ENCODE results near the gene SLC10A3. TPM values are rescaled to one million over a fixed set of nuclear protein-coding genes. Genes with fewer than 3 reads are reported as not detected.

The SLC10A3 gene
- total and polyA plus RNA-seq, 10 of the 15 experiments (the other 5 are each of a cell fraction or from before 2014, with no cell fraction given) = 1.7 to 23.5 (median 11.0) TPM

DNA sequence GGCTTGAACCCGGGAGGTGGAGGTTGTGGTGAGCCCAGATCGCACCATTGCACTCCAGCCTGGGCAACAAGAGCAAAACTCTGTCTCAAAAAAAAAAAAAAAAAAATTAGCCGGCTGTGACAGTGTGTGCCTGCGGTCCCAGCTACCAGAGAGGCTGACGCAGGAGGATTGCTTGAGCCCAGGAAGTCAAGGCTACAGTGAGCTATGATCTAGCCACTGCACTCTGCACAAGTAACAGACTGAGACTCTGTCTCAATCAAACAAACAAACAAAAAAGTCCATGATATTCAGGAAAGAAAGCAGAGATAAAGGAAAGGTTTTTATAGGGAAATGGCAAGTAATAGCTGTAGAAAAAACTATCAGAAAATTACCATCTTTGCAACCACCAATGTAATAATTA lies 9.2 kb downstream of the SLC10A3 start:
- peaks cover 8% of the 10 kb centered on the region; the same call in 1 of the 2 replicates for H3K4me1 ChIP-seq (ENCODE audit: control insufficient read depth, insufficient read depth, low read length)
- no peak overlapping the region for H3K9ac ChIP-seq (ENCODE audit: control insufficient read depth, insufficient read depth, low read length)
- H3K4me2 ChIP-seq (ENCODE audit: control insufficient read depth, insufficient read depth) = no peak overlapping the region
- no peaks in the 10 kb centered on the region for H3K9me3 ChIP-seq (replicated peaks; ENCODE audit: control insufficient read depth, insufficient read depth, low read length)
- ChIA-PET SMC1A (ENCODE audit: uncharacterized antibody, unreplicated experiment) (interaction anchor here (0.9 kb wide), 1 partner anchor 46 kb away, joined by 5 read pairs; no protein-coding TSS in a partner anchor), POLR2A (interaction anchor here (0.6 to 1.4 kb wide), 4 partner anchors 8 to 69 kb away, joined by 3 to 5 read pairs (median 4); partner anchors contain the start of gene SLC10A3), CTCF (interaction anchor here (1.2 to 2.5 kb wide), 2 partner anchors 46 to 107 kb away, joined by 3 to 8 read pairs; no protein-coding TSS in a partner anchor), RAD21 (ENCODE audit: unreplicated experiment) (no interaction called here)
- FAIRE-seq (no peak), DNase-seq (ENCODE audit: low read depth, low spot score) (no peak), ATAC-seq (no peak)
- no peak overlapping the region for H3K4me3 ChIP-seq
- TF ChIP-seq YBX1 (IDR thresholded peaks at IDR 0.05) = no peak
- TF ChIP-seq CREB1 (IDR thresholded peaks at IDR 0.05; ENCODE audit: low read depth) = no peak
- TF ChIP-seq POLR2A (IDR thresholded peaks at IDR 0.05; ENCODE audit: low read depth, low read length) = no peak
- H3K36me3 ChIP-seq (ENCODE audit: control insufficient read depth in 2 of 2, insufficient read depth in 2 of 2, low read length in 1 of 2) = no peaks in the 10 kb centered on the region; a peak in 2 of 4 replicates
- intact Hi-C loops (cut with micrococcal nuclease; ENCODE audit: unreplicated experiment) (no loop called here), in situ Hi-C loops (cut with MboI) (no loop called here)
- H2AFZ ChIP-seq (ENCODE audit: control insufficient read depth, low read depth, low read length) = no peak overlapping the region
- peaks cover 16% of the 10 kb centered on the region for H3K79me2 ChIP-seq (ENCODE audit: control insufficient read depth, insufficient read depth, low read length)
- H3K27me3 ChIP-seq (replicated peaks in 1 of 2; ENCODE audit: control insufficient read depth in 2 of 2, insufficient read depth in 2 of 2, low read length in 1 of 2) = no peaks in the 10 kb centered on the region
- no TSS peak for BruUV-seq (replicated peaks)
- H3K27ac ChIP-seq (ENCODE audit: control insufficient read depth, insufficient read depth) = no peak overlapping the region
- WGBS (ENCODE audit: insufficient coverage, insufficient replicate concordance, low lambda C conversion rate, missing lambda C conversion rate) = 53% methylated on average over 4 of the region's 5 CpGs
- H4K20me1 ChIP-seq (ENCODE audit: control insufficient read depth, insufficient read depth) = no peaks in the 10 kb centered on the region

DNA sequence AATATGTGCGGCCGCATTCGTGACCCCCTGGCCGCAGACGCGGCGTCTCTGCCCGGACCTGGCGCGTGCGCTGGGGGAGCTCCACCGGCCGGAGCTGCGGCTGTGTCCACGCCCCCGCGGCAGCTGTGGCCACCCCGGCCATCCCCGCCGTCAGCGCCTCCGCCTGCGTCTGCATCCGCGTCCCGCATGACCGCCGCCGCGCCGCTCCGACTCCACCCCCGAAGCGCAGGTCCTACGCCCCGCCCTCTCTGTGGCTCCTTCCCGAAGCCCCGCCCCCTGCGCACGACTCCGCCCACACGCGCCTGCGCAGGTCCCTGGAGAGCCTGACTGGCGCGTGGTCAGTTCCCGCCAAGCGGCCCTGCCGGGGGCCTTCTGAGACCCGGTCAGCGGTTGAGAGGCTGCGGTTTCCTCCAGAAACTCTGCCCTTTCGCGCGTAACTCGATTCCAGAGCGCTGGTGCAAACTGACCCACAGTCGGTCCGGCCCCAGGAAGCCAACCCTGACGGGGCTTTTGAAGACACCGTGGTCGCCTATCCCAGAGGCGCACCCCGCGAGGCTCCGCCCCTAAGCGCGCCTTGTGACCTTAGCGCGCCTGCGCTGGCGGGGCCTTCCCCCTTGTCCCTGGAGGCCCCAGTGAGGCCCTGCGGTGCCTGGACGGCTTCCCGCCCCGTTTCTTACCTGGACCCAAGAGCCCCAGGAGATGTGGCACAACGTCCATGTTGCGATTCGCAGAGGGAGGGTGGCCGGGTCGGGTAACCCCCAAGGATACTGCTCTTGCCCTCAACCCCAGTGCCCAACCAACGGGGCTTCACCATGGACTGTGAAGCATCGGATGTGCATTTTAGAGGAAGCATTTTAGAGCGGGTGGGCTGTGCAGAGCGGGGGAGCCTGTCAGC lies 11.5 kb downstream of the SLC10A3 start, which contains the start of gene LAGE3:
Gene LAGE3 (minus strand): TSS at position 554 of the 895 bp plus-strand sequence. CDS start 366 bp downstream, at position 188.
- 41% methylated on average over 77 of the region's 85 CpGs for whole genome bisulfite sequencing (ENCODE audit: insufficient coverage, insufficient replicate concordance, low lambda C conversion rate, missing lambda C conversion rate)
- H3K27ac ChIP-seq (ENCODE audit: control insufficient read depth, insufficient read depth) = peak within 1 kb of the TSS; percentile 67
- no peaks in the 10 kb centered on the region for H3K9me3 ChIP-seq (replicated peaks; ENCODE audit: control insufficient read depth, insufficient read depth, low read length)
- no peaks in the 10 kb centered on the region for H3K36me3 ChIP-seq (ENCODE audit: control insufficient read depth in 2 of 2, insufficient read depth in 2 of 2, low read length in 1 of 2)
- no peaks in the 10 kb centered on the region; the same call in 1 of the 2 replicates for H3K79me2 ChIP-seq (ENCODE audit: control insufficient read depth, insufficient read depth, low read length)
- H4K20me1 ChIP-seq (ENCODE audit: control insufficient read depth, insufficient read depth) = no peaks in the 10 kb centered on the region
- H2AFZ ChIP-seq (ENCODE audit: control insufficient read depth, low read depth, low read length) = peak within 1 kb of the TSS; percentile 80
- H3K27me3 ChIP-seq (replicated peaks in 1 of 2; ENCODE audit: control insufficient read depth in 2 of 2, insufficient read depth in 2 of 2, low read length in 1 of 2) = no peaks in the 10 kb centered on the region
- no peak for FAIRE-seq
- in situ Hi-C loops (cut with MboI) = no loop called here
- peak within 1 kb of the TSS; percentile 94 for H3K4me2 ChIP-seq (ENCODE audit: control insufficient read depth, insufficient read depth)
- SMC1A ChIA-PET (ENCODE audit: uncharacterized antibody, unreplicated experiment) = interaction anchor here (0.6 kb wide), 1 partner anchor 409 kb away, joined by 3 read pairs; no protein-coding TSS in a partner anchor
- POLR2A ChIA-PET = interaction anchor here (0.5 to 1.4 kb wide), 7 partner anchors 8 to 48 kb away, joined by 3 to 7 read pairs (median 3); partner anchors contain the start of genes FAM3A, SLC10A3 and UBL4A
- peak within 1 kb of the TSS; percentile 57 for H3K9ac ChIP-seq (ENCODE audit: control insufficient read depth, insufficient read depth, low read length)
- intact Hi-C loops (cut with micrococcal nuclease; ENCODE audit: unreplicated experiment) = loop anchor here (2.0 to 5.0 kb wide), 3 partner anchors 38 to 68 kb away; partner anchors contain the start of genes FAM3A, GDI1 and TAFAZZIN
- RAD21 ChIA-PET (ENCODE audit: unreplicated experiment) = interaction anchor here (0.6 to 0.8 kb wide), 4 partner anchors 8 to 49 kb away, joined by 3 to 6 read pairs (median 4); partner anchors contain the start of gene SLC10A3
- BruUV-seq (replicated peaks) = no TSS peak
- no peaks in the 10 kb centered on the region; the same call in 1 of the 2 replicates for H3K4me1 ChIP-seq (ENCODE audit: control insufficient read depth, insufficient read depth, low read length)
- peak; percentile 94 for ATAC-seq
- peak; percentile 64 for DNase-seq (ENCODE audit: low read depth, low spot score)
- peak within 1 kb of the TSS; percentile 58; the same call in 1 of the 2 replicates for H3K4me3 ChIP-seq
- CTCF ChIA-PET = interaction anchor here (0.8 kb wide), 1 partner anchor 11 kb away, joined by 3 read pairs; the partner anchor contains the start of gene SLC10A3
- TF ChIP-seq CHD2 (IDR thresholded peaks at IDR 0.05; ENCODE audit: borderline replicate concordance, low read depth, low read length) (no peak), ZNF207 (IDR thresholded peaks at IDR 0.05; ENCODE audit: borderline replicate concordance) (peak; percentile 53; the same call in 1 of the 2 replicates), SMAD1 (IDR thresholded peaks at IDR 0.05; ENCODE audit: low read depth, partially characterized antibody) (no peak), CHD4 (IDR thresholded peaks at IDR 0.05) (no peak), WRNIP1 (IDR thresholded peaks at IDR 0.05; ENCODE audit: borderline replicate concordance, low read depth, low read length) (no peak), HDAC2 (IDR thresholded peaks at IDR 0.05) (no peak), BACH1 (IDR thresholded peaks at IDR 0.05; ENCODE audit: borderline replicate concordance) (peak; percentile 65), IKZF2 (IDR thresholded peaks at IDR 0.05) (peak; percentile 16 to 17; a peak in 1 of 4 replicates), MYC (IDR thresholded peaks at IDR 0.05; ENCODE audit: insufficient read depth, insufficient read length, insufficient replicate concordance, low read length, severe bottlenecking) (no peak), E2F4 (IDR thresholded peaks at IDR 0.05; ENCODE audit: low read depth, low read length) (peak; percentile 76; the same call in 1 of the 2 replicates), RUNX3 (IDR thresholded peaks at IDR 0.05; ENCODE audit: low read length) (peak; percentile 73), ETV6 (conservative IDR thresholded peaks at IDR 0.05 in 1 of 2, IDR thresholded peaks at IDR 0.05 in 1 of 2; ENCODE audit: borderline replicate concordance in 1 of 2, low read depth in 1 of 2) (no peak)

Measured in GM12878 (cell line).